Calu3 (cell line): Measurements from ENCODE around the gene SYCE1L. TPM values are rescaled to one million over a fixed set of nuclear protein-coding genes. Genes with fewer than 3 reads are reported as not detected.
A peak's percentile ranks its signal among the peaks of the same experiment; 100 is the strongest.

Experiments used
- BruUV-seq: library from RNA; stranded (reverse); fragments of 400-500 nt; replicated peaks from 2 replicates; lab custom pipeline; 2021; lab: Mats Ljungman, UMichigan
- CTCF ChIA-PET: fragments of 300-600 bp; sonication (Branson Sonifier 250); formaldehyde crosslinking; loops from one replicate; lab custom pipeline; 2022; ENCODE audit warnings: antibody characterized with exemption; lab: Charles Lee
- DNase-seq: peaks from one replicate; pipeline ENCODE4 v3.0.0; 2022
- H3K27ac Mint-ChIP-seq: one replicate; pipeline ENCODE4 v1.8.0; 2022; ENCODE audit warnings: mixed read lengths; ENCODE audit not compliant: unreplicated experiment
- H3K27me3 Mint-ChIP-seq: one replicate; pipeline ENCODE4 v1.8.0; 2022; ENCODE audit warnings: mixed read lengths; ENCODE audit not compliant: unreplicated experiment
- H3K36me3 Mint-ChIP-seq: one replicate; pipeline ENCODE4 v1.8.0; 2022; ENCODE audit warnings: mild to moderate bottlenecking, moderate library complexity, mixed read lengths; ENCODE audit not compliant: insufficient read depth, unreplicated experiment
- H3K4me1 Mint-ChIP-seq: one replicate; pipeline ENCODE4 v1.8.0; 2022; ENCODE audit warnings: mild to moderate bottlenecking, low read depth, mixed read lengths; ENCODE audit not compliant: unreplicated experiment
- H3K4me3 Mint-ChIP-seq: one replicate; pipeline ENCODE4 v1.8.0; 2022; ENCODE audit warnings: mild to moderate bottlenecking, low read depth, moderate library complexity, mixed read lengths; ENCODE audit not compliant: unreplicated experiment
- H3K9me3 Mint-ChIP-seq: one replicate; pipeline ENCODE4 v1.8.0; 2022; ENCODE audit warnings: low read depth, mixed read lengths; ENCODE audit not compliant: unreplicated experiment
- intact Hi-C: fragments of 100-400 bp; cut with micrococcal nuclease; formaldehyde crosslinking; loops from one replicate; pipeline ENCODE4 v1.10.0; 2022; ENCODE audit not compliant: unreplicated experiment
- total RNA-seq: library from RNA; stranded (reverse); gene quantifications from 2 replicates; pipeline ENCODE4 v1.2.3, GENCODE V29; 2022
- TF ChIP-seq, protein P1 (sequence below): fragments of 200-600 bp; IDR thresholded peaks from one replicate; pipeline ENCODE4 v1.8.0; 2022; ENCODE audit warnings: antibody characterized with exemption; ENCODE audit not compliant: unreplicated experiment

Gene SYCE1L
- total RNA-seq, 1 experiment from 2014 or later = 6.2 TPM

DNA sequence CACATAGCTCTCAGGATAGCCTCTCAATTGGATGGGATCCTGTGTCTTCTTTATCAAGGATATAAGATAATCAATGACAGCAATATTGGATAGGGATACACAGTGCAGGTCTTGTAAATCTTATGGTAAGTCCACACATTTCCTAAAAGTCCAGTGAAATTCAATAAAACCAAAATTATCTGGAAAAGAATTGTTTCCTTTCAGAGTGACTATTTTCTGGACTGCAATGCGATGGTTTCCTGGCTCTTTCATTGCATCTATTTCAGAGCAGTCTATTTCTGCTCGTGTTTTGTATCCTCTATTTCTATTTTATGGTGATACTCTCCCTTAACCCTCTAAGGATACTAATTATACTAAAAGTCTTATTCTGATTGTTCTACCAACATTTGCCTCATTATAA lies 32.5 kb upstream of the SYCE1L start:
- intact Hi-C loops = loop anchor here (10.0 kb wide), 1 partner anchor 292 kb away; no protein-coding TSS in a partner anchor
- DNase-seq = no peak
- Mint-ChIP-seq H3K27ac (no peak overlapping the region), H3K27me3 (peaks cover 72% of the 10 kb centered on the region), H3K9me3 (no peaks in the 10 kb centered on the region), H3K4me3 (no peak overlapping the region), H3K36me3 (no peaks in the 10 kb centered on the region), H3K4me1 (no peaks in the 10 kb centered on the region)
- TF ChIP-seq, protein P1, sequence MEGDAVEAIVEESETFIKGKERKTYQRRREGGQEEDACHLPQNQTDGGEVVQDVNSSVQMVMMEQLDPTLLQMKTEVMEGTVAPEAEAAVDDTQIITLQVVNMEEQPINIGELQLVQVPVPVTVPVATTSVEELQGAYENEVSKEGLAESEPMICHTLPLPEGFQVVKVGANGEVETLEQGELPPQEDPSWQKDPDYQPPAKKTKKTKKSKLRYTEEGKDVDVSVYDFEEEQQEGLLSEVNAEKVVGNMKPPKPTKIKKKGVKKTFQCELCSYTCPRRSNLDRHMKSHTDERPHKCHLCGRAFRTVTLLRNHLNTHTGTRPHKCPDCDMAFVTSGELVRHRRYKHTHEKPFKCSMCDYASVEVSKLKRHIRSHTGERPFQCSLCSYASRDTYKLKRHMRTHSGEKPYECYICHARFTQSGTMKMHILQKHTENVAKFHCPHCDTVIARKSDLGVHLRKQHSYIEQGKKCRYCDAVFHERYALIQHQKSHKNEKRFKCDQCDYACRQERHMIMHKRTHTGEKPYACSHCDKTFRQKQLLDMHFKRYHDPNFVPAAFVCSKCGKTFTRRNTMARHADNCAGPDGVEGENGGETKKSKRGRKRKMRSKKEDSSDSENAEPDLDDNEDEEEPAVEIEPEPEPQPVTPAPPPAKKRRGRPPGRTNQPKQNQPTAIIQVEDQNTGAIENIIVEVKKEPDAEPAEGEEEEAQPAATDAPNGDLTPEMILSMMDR = no peak
- BruUV-seq = no TSS peak
- CTCF ChIA-PET = interaction anchor here (1.0 kb wide), 1 partner anchor 1366 kb away, joined by 3 read pairs; no protein-coding TSS in a partner anchor

DNA sequence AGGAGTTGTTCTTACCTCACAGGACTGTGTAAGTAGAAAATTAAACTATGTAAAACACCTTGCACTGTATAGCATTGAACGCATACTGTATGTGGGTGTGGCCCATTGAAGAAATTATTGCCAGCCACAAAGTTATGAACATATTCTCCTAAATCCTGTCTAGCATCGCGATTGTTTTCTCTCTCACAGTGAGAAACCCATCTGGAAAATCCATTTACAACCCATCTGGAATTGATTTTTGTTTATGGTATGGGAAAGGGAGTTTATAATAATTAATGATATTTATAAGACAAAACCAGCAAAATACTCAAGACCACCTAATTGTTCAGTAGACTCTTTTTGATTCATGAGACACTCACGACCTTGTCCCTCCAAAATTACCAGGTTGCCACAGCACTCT lies 30.3 kb upstream of the SYCE1L start:
- TF ChIP-seq, protein P1 = no peak
- no peak for DNase-seq
- H3K27ac Mint-ChIP-seq = no peak overlapping the region
- intact Hi-C loops = loop anchor here (10.0 kb wide), 1 partner anchor 294 kb away; no protein-coding TSS in a partner anchor
- no peaks in the 10 kb centered on the region for H3K9me3 Mint-ChIP-seq
- H3K4me3 Mint-ChIP-seq = no peak overlapping the region
- BruUV-seq = no TSS peak
- no peaks in the 10 kb centered on the region for H3K4me1 Mint-ChIP-seq
- H3K27me3 Mint-ChIP-seq = peaks cover 52% of the 10 kb centered on the region
- CTCF ChIA-PET = no interaction called here
- H3K36me3 Mint-ChIP-seq = no peaks in the 10 kb centered on the region

DNA sequence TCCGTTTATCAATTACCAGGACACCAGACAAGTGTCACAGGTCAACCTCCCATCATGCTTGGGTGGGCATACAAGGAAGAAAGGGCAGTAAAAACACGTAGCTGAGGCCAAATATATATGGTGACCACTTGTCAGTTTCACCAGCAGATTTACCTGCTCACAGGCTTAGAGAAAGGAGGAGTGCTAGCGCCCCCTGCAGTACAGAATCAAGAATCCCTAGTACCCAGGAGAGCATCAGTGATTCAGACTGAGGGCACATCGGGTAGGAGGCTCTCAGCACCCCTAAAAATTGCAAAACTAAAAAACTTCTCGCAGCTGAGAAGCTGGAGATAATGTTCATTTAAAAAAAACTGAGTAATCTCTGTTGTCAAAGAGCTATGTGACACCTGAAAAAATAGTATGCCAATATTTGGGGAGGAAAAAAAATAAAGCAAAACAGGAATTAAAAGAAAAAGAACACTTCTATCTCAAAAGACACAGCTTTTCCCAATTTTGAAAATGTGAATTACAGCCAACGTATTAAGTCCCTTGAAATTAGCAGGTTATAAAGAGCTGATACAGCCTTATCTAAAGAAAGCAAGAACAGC lies 29.5 kb upstream of the SYCE1L start:
- TF ChIP-seq, protein P1 = peak; percentile 69
- Mint-ChIP-seq H3K27me3 (peaks cover 54% of the 10 kb centered on the region), H3K4me1 (no peaks in the 10 kb centered on the region), H3K27ac (no peak overlapping the region), H3K9me3 (no peaks in the 10 kb centered on the region), H3K36me3 (no peaks in the 10 kb centered on the region), H3K4me3 (no peak overlapping the region)
- no TSS peak for BruUV-seq
- CTCF ChIA-PET = no interaction called here
- intact Hi-C loops = loop anchor here (2.0 to 10.0 kb wide), 6 partner anchors 127 to 1525 kb away; partner anchors contain the start of genes KARS1 and TERF2IP
- DNase-seq = peak; percentile 70

DNA sequence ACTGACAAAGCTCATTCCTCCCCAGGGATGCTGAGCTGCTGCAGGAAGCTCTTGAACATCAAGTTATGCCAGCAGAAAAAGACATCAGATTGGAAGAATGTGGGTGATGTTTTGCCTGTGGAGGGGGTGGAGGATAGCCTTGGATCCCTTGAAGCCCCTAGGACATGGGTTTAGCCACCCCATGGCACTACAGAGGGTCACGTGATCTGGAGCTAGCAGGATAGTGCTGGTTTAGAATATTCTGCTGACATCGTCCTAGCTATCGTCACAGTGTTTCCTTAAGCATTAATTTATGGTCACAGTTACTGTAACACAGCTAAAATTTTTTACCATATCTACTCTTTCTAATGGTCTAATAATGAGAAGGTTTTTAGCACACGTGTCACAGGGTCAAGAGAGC lies 28.4 kb upstream of the SYCE1L start:
- Mint-ChIP-seq H3K9me3 (no peaks in the 10 kb centered on the region), H3K36me3 (no peaks in the 10 kb centered on the region), H3K4me3 (no peak overlapping the region), H3K27me3 (peaks cover 59% of the 10 kb centered on the region), H3K4me1 (no peaks in the 10 kb centered on the region), H3K27ac (no peak overlapping the region)
- DNase-seq = no peak
- BruUV-seq = no TSS peak
- intact Hi-C loops = loop anchor here (2.0 to 10.0 kb wide), 5 partner anchors 128 to 1526 kb away; partner anchors contain the start of genes KARS1 and TERF2IP
- TF ChIP-seq, protein P1 = no peak
- CTCF ChIA-PET = interaction anchor here (1.1 to 2.1 kb wide), 3 partner anchors 42 to 1369 kb away, joined by 3 to 10 read pairs (median 8); no protein-coding TSS in a partner anchor
